ENCODE measurements around the gene AMIGO2.

The AMIGO2 gene

GRCh38 chr12:47048541-47048940 is 31.2 kb downstream of the AMIGO2 start:
- no peaks in the 10 kb centered on the region for H3K36me3 ChIP-seq (ENCODE audit: control insufficient read depth, insufficient read depth, low read length)
- H3K27me3 ChIP-seq (replicated peaks; ENCODE audit: control insufficient read depth, insufficient read depth, low read length): no peaks in the 10 kb centered on the region
- no peak overlapping the region for H3K4me3 ChIP-seq (replicated peaks; ENCODE audit: low read depth, low read length)
- DNase-seq (ENCODE audit: extremely low read depth, insufficient read length): no peak
- no peak for TF ChIP-seq CTCF (IDR thresholded peaks at IDR 0.05; ENCODE audit: insufficient read depth, low read length, poor library complexity, severe bottlenecking)

- TF ChIP-seq CTCF (IDR thresholded peaks at IDR 0.05; ENCODE audit: insufficient read depth, low read length, poor library complexity, severe bottlenecking): no peak
- no peak for DNase-seq (ENCODE audit: extremely low read depth, insufficient read length)
- no peak overlapping the region for H3K4me3 ChIP-seq (replicated peaks; ENCODE audit: low read depth, low read length)
- no peaks in the 10 kb centered on the region for H3K36me3 ChIP-seq (ENCODE audit: control insufficient read depth, insufficient read depth, low read length)
- no peaks in the 10 kb centered on the region for H3K27me3 ChIP-seq (replicated peaks; ENCODE audit: control insufficient read depth, insufficient read depth, low read length)
Measured at GRCh38 chr12:47041327-47041726, 38.4 kb downstream of the AMIGO2 start.

GRCh38 chr12:47039756-47040155 is 40.0 kb downstream of the AMIGO2 start:
- DNase-seq (ENCODE audit: extremely low read depth, insufficient read length): no peak
- no peak for TF ChIP-seq CTCF (IDR thresholded peaks at IDR 0.05; ENCODE audit: insufficient read depth, low read length, poor library complexity, severe bottlenecking)
- H3K36me3 ChIP-seq (ENCODE audit: control insufficient read depth, insufficient read depth, low read length): no peaks in the 10 kb centered on the region
- no peak overlapping the region for H3K4me3 ChIP-seq (replicated peaks; ENCODE audit: low read depth, low read length)
- H3K27me3 ChIP-seq (replicated peaks; ENCODE audit: control insufficient read depth, insufficient read depth, low read length): no peaks in the 10 kb centered on the region

GRCh38 chr12:47039079-47039478 is 40.7 kb downstream of the AMIGO2 start:
- TF ChIP-seq CTCF (IDR thresholded peaks at IDR 0.05; ENCODE audit: insufficient read depth, low read length, poor library complexity, severe bottlenecking): no peak
- Histone ChIP-seq H3K4me3 (replicated peaks; ENCODE audit: low read depth, low read length) (no peak overlapping the region), H3K27me3 (replicated peaks; ENCODE audit: control insufficient read depth, insufficient read depth, low read length) (no peaks in the 10 kb centered on the region), H3K36me3 (ENCODE audit: control insufficient read depth, insufficient read depth, low read length) (no peaks in the 10 kb centered on the region)
- no peak for DNase-seq (ENCODE audit: extremely low read depth, insufficient read length)

GRCh38 chr12:47038270-47038748 is 41.5 kb downstream of the AMIGO2 start:
- DNase-seq (ENCODE audit: extremely low read depth, insufficient read length): no peak

More at GRCh38 chr12:47038270-47038748, 41.5 kb downstream of the AMIGO2 start:
- no peak overlapping the region for H3K4me3 ChIP-seq (replicated peaks; ENCODE audit: low read depth, low read length)
- no peak for TF ChIP-seq CTCF (IDR thresholded peaks at IDR 0.05; ENCODE audit: insufficient read depth, low read length, poor library complexity, severe bottlenecking)
- no peaks in the 10 kb centered on the region for H3K36me3 ChIP-seq (ENCODE audit: control insufficient read depth, insufficient read depth, low read length)
- H3K27me3 ChIP-seq (replicated peaks; ENCODE audit: control insufficient read depth, insufficient read depth, low read length): no peaks in the 10 kb centered on the region

All from GM06990 (cell line).